NCI-H226 (cell line): ENCODE results near the gene NOL4L.

Experiments used
- DNase-seq: peaks from one replicate; pipeline ENCODE4 v3.0.0-alpha.2; 2015

The NOL4L gene

DNA sequence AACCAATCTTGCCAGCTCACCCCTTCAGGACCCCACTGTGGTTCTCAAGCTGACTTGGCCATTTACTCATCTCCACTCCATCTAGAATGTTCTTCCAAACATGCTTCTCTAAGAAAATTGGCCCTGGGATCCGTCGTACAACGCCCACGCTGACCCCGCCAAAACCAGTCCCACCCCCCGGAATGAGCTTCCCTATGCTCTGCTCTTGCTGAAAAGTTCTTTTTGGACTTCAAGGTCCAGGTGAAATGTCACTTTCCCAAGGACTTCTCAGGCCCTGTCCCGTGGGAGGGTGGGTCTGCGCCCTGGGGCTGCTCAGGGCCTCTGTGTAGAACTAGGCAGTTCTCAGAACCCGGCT, 9.9 kb downstream of the NOL4L start:
- no peak for DNase-seq

DNA sequence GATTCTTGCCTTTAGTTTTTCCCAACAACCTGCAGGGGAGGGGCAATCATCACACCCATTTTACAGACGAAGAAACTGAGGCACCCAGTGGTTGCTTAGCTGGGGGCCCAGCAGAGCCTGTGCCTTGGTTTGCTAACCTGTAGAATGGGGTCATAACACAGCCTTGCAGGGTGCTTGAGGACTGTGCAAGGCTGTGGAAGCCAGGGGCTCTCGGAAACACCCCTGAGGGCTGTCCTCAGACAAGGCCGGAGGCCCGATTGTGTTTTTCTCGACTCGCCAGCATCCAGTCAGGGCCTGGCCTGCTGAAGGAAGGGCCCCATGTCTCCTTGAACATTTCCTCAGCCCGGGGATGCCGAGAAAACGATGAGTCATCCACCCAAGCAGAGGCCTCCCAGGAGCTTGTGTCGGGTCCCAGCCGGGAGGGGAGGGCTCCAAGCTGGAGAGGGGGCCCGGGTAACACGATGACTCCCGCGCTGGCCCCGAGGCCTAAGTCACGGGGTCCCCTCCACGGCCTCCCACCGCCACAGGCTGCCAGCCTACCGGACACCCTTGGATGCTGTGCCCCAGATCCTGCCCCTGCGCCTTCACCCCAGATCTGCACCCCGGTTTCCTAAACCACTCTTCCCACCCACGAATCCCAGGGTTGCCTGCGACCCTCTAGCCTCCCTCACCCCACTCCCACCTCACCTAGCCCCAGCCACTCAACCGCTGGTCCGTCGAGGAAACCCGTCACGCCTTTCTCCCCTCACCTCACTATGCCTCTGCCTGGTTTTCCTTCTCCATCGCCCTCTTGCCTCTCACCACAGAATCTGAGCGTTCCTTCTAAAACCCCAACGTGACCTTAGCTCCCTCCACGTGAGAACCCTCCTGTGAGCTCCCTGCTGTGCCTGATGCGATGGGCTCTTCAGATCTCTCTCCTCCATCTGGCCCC, 10.6 kb downstream of the NOL4L start:
- DNase-seq, result peak; percentile 79

DNA sequence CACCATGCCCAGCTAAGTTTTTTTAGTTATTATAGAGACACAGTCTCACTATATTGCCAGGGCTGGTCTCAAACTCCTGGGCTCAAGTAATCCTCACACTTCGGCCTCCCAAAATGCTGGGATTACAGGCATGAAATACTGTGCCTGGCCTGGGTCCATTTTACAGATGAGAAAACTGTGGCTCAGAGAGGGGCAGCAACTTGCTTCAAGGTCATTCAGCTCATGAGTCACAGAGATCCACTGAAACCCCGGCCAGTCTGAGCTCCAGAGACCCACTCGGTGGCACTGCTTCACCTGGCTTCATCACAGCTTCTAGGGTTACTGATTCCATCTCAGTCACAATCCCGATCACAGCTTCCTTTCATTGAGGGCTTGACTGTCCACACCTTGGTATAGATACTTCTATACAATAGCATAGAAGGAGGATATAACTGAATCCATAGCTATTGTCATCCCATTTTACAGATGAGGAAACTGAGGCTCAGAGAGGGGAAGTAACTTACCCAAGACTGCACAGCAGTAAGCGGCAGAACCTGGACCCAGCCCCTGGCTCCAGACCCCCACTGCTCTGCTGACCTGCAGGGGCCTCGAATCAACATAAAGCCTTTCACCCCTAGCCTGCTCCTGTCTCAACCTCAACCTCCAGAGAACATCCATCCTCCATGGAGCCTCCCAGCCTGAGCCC, 11.8 kb downstream of the NOL4L start:
- no peak for DNase-seq

DNA sequence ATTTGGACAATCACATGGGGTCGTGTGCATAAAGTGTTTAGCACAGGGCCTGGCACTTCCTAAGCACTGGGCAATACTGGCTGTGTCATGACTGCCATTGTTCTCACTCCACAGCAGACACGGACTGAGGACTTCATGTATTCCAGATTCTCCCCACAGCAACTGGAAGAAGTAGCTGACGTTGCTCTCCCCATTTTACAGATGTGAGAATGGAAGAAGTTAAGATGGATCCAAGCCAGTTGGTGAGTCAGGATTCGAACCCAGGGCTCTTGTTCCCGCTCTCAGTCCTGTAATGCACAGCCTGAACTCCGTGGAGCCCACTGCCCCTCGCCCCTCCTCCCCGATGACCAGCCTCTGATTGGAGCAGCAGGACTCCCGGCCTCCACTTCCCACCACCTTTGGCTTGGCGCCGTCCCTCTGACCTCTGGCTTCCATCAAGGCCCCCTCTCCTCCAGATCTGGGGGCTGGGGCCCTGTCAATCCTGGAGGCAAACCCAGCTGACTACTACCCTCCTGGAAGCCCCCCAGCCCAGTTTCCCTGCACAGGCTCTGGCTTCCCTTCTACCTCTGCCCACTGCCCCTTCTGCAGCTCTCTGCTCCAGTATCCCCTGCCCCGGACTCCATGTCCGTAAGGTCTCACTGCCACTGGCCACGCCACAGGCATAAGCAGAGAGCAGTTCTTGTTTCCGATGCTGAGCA, 12.7 kb downstream of the NOL4L start:
- no peak for DNase-seq

DNA sequence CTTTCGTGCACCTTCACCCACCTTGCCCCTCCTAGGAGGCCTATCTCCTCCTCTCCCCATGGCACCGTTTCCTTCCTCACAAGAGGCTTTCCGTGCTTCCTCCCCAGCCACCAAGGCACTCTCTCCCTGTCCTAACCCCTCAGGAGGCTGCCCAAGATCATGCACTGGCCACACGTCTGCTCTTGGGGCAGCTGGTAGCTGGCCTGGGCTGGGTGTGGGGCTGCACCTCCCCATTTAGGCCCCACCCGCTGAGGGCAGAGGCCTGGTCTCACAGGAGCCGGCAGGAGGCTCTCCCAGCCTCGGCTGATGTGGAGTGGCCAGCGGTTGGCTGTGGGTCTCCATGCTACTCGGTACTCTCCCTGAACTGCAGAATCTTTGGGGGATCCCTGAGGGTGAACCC, 13.6 kb downstream of the NOL4L start:
- DNase-seq, result no peak

DNA sequence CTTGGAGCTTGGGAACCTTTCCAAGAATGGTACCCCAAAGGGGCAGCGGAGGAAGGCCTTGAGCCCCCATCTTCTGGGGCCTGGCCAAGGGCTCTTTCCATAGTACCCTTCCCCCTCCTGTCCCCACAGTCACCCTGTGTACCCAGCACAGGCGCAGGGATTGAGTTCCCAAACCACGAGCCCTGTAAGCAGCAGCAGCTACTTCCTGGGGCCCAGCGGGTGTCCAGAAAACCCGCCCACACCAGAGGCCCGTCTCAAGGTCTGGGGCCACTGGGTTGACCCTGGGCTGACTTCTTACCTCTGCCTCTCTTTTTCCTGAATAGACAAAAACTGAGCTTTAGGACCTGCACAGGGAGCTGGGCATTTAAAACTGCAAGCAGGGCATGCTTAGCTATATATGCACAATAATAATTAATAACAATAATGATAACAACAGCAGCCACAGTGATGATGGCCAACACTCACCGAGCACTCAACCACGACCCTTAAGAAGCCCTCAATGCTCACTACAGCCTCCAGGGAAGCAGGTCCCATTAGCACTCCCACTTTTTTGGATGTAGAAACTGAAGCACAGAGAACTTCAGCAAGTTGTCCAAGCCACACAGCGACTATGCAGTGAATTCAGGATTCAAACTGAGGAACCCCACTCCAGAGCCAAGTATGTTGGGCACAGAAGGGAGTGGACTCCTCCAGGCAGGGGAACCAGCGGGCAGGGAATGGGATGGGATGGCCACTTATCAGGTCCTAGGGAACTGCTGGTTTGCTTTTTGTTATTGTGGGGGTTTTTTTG, 14.5 kb downstream of the NOL4L start:
- DNase-seq, result no peak

DNA sequence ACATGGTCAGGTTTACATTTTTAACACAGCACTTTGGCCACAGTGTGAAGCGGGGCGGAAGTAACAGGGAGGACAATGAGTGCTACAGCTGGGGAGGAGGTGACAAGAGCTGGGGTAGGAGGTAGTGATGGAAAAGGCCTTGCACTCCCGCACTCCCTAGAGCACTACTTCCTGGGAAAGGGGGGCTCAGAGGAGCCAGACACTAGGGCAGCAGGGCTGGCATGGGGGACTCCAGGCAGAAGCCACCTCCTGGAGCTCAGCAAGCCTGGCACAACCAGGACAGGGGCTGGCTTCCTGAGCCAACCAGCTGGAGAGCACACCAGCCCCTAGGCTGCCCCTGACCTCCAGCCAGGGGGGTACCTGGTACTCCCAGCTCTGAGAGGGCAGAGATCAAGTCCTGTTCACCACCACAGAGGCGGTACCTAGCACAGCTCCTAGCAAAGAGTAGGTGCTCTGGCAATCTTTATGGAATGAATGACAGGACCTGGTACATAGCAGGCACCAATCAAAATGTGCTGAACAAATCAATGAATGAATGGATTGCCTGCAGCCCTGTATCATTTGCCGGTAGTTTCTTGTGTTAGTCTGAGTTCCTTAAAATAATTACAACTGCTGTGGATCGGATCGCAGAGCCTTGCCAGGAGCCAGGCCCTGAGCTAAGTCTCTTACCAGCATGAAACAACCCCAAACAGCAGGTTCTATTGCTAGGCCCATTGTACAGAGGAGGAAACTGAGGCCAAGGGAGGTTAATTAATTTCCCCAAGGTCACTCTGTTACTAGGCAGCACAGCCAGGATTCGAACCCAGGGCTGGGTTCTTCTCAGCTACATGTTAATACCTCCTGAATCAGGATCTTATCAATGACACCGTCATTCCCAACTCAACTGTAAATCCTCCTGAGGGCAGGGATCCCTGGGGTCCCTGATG, 15.5 kb downstream of the NOL4L start:
- peak; percentile 23 for DNase-seq

DNA sequence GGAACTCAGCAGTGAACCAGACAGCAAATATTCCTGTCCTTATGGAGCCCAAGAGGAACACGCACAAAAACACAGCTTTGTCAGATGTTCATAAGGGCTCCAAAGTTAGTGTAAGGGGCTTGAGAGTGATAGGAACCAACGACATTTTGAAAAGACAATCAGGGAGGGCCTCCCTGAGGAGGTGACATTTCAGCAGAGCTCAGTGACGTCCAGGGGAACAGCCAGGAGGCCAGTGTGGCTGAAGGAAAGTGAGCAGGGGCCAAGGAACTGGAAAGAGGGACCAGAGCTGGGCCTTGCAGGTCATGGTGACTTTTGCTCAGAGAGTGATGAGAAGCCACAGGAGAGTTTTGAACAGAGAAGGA, 16.1 kb downstream of the NOL4L start:
- no peak for DNase-seq

DNA sequence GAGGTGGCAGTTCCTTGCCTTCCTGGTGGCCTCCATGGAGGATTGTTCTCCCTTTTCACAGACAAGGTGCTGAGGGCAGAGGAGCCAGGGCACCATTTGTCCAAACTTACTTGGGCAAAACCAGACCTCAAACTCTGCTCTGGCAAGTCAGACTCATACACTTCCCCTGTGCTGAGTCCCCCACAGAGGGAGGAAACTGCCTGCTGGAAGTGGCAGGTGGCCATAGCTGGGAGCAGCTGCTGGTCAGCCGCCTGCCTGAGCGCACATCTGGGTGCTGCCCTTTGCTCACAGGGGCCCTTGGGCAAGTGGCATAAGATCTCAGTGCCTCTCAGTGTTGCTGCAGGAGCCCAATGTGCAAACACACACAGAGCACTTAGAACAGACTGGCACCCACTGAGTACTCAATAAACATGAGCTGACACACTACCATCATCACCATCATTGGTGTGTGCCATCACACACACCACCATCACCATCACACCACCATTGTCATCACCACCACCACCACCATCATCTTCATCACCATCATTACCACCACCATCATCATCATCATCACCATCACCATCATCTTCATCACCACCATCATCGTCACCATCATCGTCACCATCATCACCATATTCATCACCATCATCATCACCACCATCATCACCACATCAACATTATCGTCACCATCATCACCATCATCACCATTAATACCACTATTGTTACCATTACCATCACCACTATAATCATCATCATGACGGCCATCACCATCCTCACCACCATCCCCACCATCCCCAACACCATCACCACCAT, 17.6 kb downstream of the NOL4L start:
- DNase-seq, result no peak

DNA sequence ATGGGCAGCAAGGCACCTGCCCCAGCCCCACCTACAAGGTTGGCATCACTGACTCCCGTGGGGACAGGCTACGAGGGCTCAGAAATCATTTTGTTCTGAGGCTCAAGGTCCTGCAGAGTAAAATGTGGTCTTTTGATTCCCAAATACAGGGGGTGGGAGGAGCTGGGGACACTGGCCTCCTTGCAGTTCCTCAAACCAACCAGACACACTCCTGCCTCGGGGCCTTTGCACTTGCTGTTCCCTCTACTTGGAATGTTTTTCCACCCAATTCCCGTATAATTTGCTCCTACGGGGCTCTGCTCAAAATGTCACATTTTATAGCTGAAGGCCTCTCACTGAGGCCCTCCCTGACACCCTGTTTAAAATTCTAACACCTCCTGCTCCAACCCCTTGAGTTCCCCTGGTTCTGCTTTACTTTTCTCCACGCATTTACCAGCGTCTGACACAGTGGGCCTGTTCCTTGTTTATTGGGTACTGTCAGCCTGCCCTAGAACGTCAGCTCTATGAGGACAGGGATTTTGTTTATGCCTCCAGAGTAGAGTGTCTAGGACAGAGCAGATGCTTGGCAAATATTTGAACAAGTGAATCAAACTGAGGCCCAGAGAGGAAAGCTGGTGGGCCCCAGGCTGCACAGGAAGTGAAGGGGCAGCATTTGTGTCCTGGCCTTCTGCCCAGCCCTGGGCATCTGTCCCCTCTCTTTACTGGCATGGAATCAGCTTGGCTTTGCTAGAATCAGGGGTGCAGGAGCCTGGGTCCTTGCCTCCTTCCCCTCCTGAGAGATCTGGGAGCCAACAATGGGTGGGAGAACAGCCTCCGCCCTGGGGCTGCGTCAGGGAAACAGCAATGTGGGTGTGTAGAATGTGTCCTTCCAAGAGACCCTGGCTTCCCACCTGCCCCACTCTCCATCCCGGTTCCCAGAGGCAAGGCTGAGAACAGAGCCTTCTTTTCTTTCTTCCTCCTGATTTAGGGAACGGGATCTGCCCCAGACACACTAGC, 18.5 kb downstream of the NOL4L start:
- no peak for DNase-seq

DNA sequence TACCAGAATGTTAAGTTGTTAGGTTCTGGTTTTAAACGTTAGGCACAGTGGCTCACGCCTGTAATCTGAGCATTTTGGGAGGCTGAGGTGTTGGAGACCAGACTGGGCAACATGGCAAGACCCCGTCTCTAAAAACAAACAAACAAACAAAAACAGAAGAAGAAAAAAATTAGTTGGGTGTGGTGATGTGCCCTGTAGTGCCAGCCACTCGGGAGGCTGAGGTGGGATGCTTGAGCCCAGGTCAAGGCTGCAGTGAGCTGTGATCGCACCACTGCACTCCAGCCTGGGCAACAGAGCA, 19.4 kb downstream of the NOL4L start:
- no peak for DNase-seq

DNA sequence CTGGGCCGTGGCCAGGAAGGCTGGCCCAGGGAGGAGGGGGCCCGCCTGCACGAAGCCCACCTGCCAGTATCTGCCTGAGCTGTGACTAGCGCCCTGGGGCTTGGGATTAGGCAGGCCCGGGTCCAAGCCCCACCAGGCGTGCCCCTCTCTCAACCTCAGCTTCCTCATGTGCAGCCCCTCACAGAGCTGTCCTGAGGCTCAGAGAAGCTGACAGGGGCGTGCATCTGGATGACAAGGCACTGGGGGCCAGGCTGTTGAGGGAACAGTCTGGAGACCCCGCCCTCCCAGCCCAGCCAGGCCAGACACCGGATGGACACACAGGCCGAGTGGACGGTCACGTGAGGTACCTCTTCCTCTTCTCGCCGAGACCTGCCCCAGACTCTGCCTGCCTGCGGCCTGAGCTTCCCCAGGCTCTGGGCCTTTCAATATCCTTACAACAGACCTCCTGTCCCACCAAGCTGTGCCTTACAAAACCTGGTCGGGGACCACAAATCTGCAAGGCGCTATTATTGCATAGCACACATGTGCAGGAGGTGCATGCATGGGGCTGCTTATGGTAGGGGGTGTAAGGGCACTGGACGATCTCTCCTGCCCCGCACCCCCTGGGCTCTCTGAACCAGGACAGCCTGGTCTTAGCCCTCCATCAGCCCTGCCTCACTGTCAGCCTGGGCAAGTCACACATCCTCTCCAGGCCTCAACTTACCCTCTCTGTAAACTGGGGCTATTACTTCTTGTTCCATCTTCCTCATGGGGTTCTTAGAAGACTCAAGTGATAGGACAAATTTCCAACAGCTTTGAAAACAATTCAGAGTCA, 20.0 kb downstream of the NOL4L start:
- DNase-seq, result no peak

DNA sequence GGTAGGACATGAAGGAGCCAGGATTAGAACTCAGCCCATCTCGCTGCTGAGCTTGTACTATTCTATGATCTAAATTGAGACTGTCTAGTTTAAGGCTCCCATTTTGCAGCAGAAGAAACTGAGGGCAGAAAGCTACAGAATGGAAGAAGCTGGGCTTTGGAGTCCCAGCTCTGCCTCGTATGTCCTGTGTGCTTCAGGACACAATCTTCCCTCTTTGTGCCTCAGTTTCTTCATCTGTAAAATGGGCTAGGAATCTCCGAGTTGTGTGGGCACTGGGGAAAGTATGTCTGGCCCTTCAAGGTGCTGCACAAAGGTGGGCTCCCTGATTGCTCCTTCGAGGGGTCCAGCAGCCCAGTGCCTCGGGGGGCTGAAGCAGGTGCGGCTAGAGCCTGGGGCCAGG, 20.7 kb downstream of the NOL4L start:
- no peak for DNase-seq

DNA sequence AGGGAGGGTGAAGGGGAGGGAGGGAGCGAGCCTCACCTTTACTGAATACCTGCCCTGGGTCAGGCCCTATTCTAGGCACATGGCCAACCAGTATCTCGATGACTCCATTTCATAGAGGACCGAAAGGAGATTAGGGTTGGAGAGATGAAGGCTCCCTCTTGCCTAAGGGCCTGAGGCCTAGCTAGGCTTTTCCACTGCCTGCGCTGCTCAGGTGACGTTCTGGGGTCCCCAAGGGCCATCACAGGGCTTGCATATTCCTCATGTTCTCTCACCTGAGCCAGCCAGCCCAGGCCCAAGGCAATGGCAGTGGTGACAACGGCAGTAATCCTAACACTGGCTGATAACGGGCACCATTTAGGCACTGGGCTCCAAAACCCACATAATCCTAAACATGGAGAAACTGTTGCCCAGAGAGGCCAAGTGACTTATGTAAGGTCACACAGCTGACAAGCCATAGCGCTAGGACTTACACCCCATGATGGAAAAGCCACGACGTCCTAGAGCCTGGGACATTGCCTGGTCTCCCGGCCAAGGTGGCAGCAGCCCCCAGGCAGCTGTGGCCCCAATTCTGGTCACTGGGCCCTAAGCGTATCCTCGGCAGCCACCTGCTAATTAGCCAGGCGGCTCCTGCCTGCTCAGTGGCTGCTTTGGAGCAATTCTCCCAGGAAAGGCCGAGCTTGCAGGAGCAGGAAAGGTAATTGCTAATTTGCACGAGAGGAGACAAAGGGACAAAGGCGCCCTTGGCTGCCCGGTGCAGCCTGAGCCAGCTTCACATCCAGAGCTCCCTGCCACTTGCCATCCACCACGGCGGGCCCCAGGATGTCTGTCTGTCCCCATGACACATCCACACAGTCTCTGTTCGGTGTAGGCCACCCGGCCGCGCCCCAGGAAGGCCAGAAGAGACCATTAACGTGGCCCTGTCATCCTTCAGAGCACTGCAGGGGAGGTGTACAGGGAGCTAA, 21.5 kb downstream of the NOL4L start:
- DNase-seq, result no peak

DNA sequence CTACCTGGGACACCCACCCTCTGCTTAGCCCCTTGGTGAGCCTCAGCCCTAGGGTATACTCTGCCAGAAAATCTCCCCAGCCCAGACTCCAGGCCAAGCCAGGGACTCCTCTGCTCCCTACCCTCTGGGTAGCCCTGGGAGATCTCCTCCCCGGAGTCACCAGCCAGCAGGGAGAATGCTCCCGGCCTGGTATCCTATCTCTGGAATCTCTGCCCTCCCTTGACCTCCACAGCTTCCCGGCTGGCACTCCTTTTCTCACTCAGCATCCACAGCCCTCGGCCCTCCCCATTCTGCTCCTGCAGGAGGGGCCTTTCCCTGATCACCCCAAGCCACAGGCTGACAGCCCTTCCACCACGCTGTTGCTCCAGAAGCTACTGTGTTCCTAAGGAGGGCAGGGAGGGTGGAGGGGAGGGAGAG, 22.6 kb downstream of the NOL4L start:
- peak; percentile 71 for DNase-seq

DNA sequence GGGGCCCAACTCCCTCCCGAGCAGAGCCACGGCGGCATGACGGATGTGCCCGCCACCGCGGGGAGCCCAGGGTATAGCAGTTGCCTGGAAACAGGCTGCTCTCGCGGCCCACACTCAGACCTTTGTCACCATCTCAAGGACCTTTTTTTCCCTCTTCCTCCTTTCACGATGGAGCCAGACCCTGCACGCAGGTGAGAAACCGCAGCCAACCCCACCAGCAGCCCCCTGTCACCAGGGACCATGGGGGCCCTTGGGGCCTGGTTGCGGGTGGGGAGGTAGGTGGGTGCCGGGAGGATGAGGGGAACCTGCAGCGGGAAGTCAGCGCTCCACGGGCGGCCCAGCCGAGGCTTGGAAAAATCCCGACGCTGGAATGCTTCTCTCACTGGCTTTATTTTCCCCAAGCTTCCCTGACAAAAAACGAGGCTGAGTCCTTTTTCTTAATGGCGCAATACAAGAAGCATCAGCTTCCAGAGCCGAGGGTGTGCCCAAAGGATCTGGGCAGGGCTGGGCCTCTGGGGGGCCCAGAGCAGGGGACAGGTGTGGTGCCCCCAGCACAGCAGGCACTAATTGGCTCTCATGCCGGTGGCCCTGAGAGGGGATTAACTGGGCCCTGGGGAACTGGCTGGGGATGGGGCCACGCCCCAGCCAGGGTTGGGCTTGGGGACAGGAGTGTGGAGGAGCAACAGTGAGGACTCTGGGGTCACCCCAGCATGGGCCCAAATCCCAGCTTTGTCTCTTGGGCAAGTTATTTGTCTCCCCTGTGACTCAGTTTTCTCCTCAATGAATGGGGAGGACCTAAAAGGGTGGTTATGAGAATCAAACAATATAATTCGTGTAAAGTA, 23.9 kb downstream of the NOL4L start:
- DNase-seq, result no peak

DNA sequence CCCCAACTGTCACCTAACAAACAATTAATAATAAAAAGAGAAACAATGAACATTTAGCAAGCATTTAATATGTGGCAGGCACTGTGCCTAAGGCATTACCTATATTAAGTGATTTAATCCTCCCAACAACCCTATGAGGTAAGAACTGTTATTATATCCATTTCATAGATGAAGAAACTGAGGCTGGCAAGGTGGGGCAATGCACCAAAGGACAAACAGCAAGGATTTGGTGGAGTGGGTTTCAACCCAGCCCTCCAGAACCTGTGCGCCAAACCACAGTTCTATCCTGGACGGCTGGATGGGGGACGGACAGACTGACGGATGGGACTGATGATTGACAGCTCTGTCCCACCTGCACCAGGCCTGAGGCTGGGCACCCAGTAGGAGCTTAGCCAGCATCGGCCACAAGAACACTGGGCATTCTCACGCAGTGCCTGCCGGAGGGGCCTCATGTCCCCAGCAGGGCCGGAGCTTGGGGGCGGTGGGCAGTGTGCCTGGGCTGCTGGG, 24.6 kb downstream of the NOL4L start:
- DNase-seq, result no peak
